Measurements from ENCODE around the gene CRIP3. TPM values are rescaled to one million over a fixed set of nuclear protein-coding genes. Genes with fewer than 3 reads are reported as not detected.

CRIP3 gene
- total RNA-seq, 1 experiment from 2014 or later, result 16.9 TPM

- H3K9me3 Mint-ChIP-seq, result no peaks in the 10 kb centered on the region
- no peak overlapping the region for H4K8ac ChIP-seq (replicated peaks; ENCODE audit: insufficient read length, low read depth, low read length)
- TF ChIP-seq, protein P1, sequence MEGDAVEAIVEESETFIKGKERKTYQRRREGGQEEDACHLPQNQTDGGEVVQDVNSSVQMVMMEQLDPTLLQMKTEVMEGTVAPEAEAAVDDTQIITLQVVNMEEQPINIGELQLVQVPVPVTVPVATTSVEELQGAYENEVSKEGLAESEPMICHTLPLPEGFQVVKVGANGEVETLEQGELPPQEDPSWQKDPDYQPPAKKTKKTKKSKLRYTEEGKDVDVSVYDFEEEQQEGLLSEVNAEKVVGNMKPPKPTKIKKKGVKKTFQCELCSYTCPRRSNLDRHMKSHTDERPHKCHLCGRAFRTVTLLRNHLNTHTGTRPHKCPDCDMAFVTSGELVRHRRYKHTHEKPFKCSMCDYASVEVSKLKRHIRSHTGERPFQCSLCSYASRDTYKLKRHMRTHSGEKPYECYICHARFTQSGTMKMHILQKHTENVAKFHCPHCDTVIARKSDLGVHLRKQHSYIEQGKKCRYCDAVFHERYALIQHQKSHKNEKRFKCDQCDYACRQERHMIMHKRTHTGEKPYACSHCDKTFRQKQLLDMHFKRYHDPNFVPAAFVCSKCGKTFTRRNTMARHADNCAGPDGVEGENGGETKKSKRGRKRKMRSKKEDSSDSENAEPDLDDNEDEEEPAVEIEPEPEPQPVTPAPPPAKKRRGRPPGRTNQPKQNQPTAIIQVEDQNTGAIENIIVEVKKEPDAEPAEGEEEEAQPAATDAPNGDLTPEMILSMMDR (conservative IDR thresholded peaks at IDR 0.05), result no peak
- no peak overlapping the region for H2BK20ac ChIP-seq (ENCODE audit: low read depth, low read length, poor library complexity, severe bottlenecking)
- no peak overlapping the region for H3K4ac ChIP-seq (ENCODE audit: low read depth, low read length)
- no peak overlapping the region for H2BK12ac ChIP-seq (ENCODE audit: insufficient read length, low read depth, low read length)
- no peak overlapping the region for H3K18ac ChIP-seq (ENCODE audit: insufficient read length, low read depth, low read length)
- no peak overlapping the region for H3K14ac ChIP-seq (ENCODE audit: insufficient read depth, low read length)
- no peak overlapping the region for H2AFZ ChIP-seq (ENCODE audit: low read length)
- no CpG with 5 or more reads among the region's 13 CpGs for WGBS (ENCODE audit: extremely low coverage, insufficient read length, low lambda C conversion rate)
- peaks cover 11% of the 10 kb centered on the region; the same call in 1 of the 2 replicates for H3K27me3 ChIP-seq (ENCODE audit: insufficient read depth, low read length)
- H3K4me1 Mint-ChIP-seq, result peaks cover 35 to 47% of the 10 kb centered on the region in 2 experiments
- no peak overlapping the region for H3K56ac ChIP-seq (ENCODE audit: insufficient read length, low read depth, low read length)
- no peak overlapping the region for H2BK15ac ChIP-seq (ENCODE audit: low read depth, low read length)
- H3K27ac Mint-ChIP-seq, result no peak overlapping the region; a peak in 1 of 7 replicates
- no peaks in the 10 kb centered on the region for H3K9me3 ChIP-seq (ENCODE audit: control insufficient read depth, low read depth, low read length)
- H3K4me1 ChIP-seq (ENCODE audit: insufficient read depth, low read length), result no peaks in the 10 kb centered on the region; the same call in 1 of the 2 replicates
- H3K79me1 ChIP-seq (ENCODE audit: insufficient read depth, low read depth, low read length, poor library complexity, severe bottlenecking), result no peaks in the 10 kb centered on the region
- peaks cover 54% of the 10 kb centered on the region for H3K27me3 Mint-ChIP-seq (ENCODE audit: low read depth)
- H3K23ac ChIP-seq (ENCODE audit: insufficient read length, low read depth, low read length), result no peak overlapping the region
- H4K20me1 ChIP-seq (ENCODE audit: control insufficient read depth, insufficient read depth, insufficient read length), result no peaks in the 10 kb centered on the region
- no peak overlapping the region for H3K27ac ChIP-seq (ENCODE audit: insufficient read length, low read depth, low read length)
- no peaks in the 10 kb centered on the region for H3K36me3 Mint-ChIP-seq (ENCODE audit: insufficient read depth in 1 of 3, low read depth in 3 of 3)
- peaks cover 12% of the 10 kb centered on the region for H3K23me2 ChIP-seq (ENCODE audit: insufficient read length, low read depth, low read length, poor library complexity, severe bottlenecking)
- H4K91ac ChIP-seq (ENCODE audit: insufficient read length, low read depth, low read length), result no peak overlapping the region
- no peak for DNase-seq
- no peak overlapping the region for H3K4me3 Mint-ChIP-seq
- no peak overlapping the region for H2BK5ac ChIP-seq (ENCODE audit: insufficient read length, low read length)
- no peaks in the 10 kb centered on the region for H3K79me2 ChIP-seq (ENCODE audit: insufficient read depth, low read length)
- no peak overlapping the region for H3K4me2 ChIP-seq (ENCODE audit: insufficient read depth, insufficient read length, low read length)
- H3T11ph ChIP-seq (ENCODE audit: low read length), result no peak overlapping the region
- H2BK120ac ChIP-seq (ENCODE audit: low read depth, low read length, poor library complexity, severe bottlenecking), result no peak overlapping the region
- no peak overlapping the region for H2AK5ac ChIP-seq (ENCODE audit: insufficient read length, low read length)
- H4K5ac ChIP-seq (ENCODE audit: insufficient read length, low read depth, low read length), result no peak overlapping the region
- no peak overlapping the region for H3K9ac ChIP-seq (ENCODE audit: extremely low read depth, insufficient read length, low read length)
Measured at GRCh38 chr6:43277643-43278523, 30.7 kb downstream of the CRIP3 start.

Data from H9 (cell line).